Measurements from ENCODE around the gene HRH1.

Gene HRH1

DNA sequence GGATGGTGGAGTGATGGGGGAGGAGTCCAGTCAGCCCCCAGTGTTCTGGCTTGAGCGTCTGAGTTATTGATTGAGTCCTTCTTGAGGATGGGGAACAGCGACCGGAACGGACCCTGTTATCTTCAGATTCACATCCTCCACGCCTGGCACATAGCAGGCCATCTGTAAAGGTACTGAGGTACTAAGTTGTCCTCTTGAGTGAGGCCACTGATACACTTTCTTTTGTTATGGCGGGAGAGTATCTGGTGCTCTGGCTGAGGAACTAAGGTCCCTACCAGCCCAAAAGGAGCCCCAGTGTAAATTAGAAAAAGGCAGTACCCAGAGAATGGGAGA, 16.7 kb upstream of the HRH1 start:
- Histone ChIP-seq H3K4me3 (ENCODE audit: low read depth, low read length) (no peak overlapping the region), H3K27me3 (ENCODE audit: insufficient read depth, low read depth, severe bottlenecking) (no peaks in the 10 kb centered on the region), H3K27ac (no peak overlapping the region), H3K9me3 (ENCODE audit: severe bottlenecking) (no peaks in the 10 kb centered on the region), H3K36me3 (no peaks in the 10 kb centered on the region)
- no peak for DNase-seq
- TF ChIP-seq, protein P1, sequence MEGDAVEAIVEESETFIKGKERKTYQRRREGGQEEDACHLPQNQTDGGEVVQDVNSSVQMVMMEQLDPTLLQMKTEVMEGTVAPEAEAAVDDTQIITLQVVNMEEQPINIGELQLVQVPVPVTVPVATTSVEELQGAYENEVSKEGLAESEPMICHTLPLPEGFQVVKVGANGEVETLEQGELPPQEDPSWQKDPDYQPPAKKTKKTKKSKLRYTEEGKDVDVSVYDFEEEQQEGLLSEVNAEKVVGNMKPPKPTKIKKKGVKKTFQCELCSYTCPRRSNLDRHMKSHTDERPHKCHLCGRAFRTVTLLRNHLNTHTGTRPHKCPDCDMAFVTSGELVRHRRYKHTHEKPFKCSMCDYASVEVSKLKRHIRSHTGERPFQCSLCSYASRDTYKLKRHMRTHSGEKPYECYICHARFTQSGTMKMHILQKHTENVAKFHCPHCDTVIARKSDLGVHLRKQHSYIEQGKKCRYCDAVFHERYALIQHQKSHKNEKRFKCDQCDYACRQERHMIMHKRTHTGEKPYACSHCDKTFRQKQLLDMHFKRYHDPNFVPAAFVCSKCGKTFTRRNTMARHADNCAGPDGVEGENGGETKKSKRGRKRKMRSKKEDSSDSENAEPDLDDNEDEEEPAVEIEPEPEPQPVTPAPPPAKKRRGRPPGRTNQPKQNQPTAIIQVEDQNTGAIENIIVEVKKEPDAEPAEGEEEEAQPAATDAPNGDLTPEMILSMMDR (IDR thresholded peaks at IDR 0.05; ENCODE audit: low read depth, low read length) = no peak

DNA sequence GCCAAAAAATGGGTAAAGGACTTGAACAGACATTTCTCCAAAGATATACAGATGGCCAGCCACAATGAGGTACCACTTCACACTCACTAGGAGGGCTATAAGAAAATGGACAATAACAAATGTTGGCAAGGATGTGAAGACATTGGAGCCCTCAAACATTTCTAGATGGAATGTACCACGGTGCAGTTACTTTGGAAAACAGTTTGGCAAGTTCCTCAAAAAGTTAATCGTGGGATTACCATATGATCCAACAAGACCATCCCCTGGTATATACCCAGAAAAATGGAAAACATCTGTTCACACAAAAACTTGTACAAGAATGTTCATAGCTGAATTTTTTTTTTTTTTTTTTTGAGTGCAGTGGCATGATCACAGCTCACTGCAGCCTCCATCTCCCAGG, 15.9 kb upstream of the HRH1 start:
- no peak overlapping the region for H3K4me3 ChIP-seq (ENCODE audit: low read depth, low read length)
- H3K27me3 ChIP-seq (ENCODE audit: insufficient read depth, low read depth, severe bottlenecking) = no peaks in the 10 kb centered on the region
- H3K9me3 ChIP-seq (ENCODE audit: severe bottlenecking) = no peaks in the 10 kb centered on the region
- DNase-seq = no peak
- no peaks in the 10 kb centered on the region for H3K36me3 ChIP-seq
- no peak overlapping the region for H3K27ac ChIP-seq
- TF ChIP-seq, protein P1 (IDR thresholded peaks at IDR 0.05; ENCODE audit: low read depth, low read length) = no peak

DNA sequence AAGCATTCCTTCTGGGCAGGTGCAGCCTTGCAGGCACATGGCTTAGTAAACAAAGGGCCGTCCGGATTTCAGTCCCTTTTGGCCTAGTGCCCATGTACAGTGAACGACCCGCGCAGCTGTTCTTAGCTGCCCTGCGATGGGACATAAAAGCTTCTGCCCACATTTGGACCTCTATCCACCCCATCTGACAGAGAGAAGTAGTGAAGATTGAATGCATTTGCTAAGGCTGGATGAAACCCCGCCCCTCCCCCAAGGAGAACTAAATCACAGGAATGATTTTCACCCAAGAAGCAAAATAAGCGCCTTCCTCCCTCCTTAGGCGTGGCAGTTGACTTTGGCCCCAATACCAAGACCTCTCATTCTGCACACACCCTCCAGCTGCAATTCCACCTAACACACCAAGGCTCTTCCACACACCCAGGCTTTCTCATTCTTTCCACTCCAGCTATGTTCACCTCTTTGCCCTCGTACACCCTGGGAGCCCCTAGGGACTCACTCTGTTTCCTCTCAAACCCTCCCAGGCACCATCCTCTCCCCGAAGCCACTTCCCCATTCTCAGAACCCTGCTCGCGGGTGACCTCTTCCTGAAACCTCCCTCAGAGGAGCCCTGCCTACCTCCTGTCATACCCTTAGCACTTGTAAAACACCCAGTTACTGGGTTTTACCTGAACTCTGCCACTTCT, 14.1 kb upstream of the HRH1 start:
- H3K27me3 ChIP-seq (ENCODE audit: insufficient read depth, low read depth, severe bottlenecking) = no peaks in the 10 kb centered on the region
- no peaks in the 10 kb centered on the region for H3K9me3 ChIP-seq (ENCODE audit: severe bottlenecking)
- DNase-seq = no peak
- H3K4me3 ChIP-seq (ENCODE audit: low read depth, low read length) = no peak overlapping the region
- H3K36me3 ChIP-seq = no peaks in the 10 kb centered on the region
- TF ChIP-seq, protein P1 (IDR thresholded peaks at IDR 0.05; ENCODE audit: low read depth, low read length) = no peak
- H3K27ac ChIP-seq = no peak overlapping the region

DNA sequence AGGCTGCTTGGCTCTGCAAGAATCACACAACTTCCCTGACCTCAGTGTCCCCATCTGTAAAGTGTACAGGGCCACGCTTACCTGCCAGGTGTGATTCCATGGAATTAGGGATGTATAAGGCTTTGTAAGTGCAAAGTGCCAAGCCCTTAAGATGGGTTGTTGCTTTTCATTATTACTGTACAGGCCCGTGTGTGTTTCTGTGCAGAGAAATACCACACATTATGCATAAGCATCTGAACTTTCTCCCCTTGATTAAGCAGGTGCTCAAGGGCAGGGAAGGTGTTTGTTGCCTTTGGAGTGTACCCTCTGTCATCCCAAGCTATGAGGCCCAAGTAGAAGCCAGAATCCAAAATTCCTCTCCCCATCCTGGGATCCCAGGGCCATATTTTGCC, 13.6 kb upstream of the HRH1 start:
- TF ChIP-seq, protein P1 (IDR thresholded peaks at IDR 0.05; ENCODE audit: low read depth, low read length) = no peak
- Histone ChIP-seq H3K27ac (no peak overlapping the region), H3K4me3 (ENCODE audit: low read depth, low read length) (no peak overlapping the region), H3K9me3 (ENCODE audit: severe bottlenecking) (no peaks in the 10 kb centered on the region), H3K27me3 (ENCODE audit: insufficient read depth, low read depth, severe bottlenecking) (no peaks in the 10 kb centered on the region), H3K36me3 (no peaks in the 10 kb centered on the region)
- no peak for DNase-seq

DNA sequence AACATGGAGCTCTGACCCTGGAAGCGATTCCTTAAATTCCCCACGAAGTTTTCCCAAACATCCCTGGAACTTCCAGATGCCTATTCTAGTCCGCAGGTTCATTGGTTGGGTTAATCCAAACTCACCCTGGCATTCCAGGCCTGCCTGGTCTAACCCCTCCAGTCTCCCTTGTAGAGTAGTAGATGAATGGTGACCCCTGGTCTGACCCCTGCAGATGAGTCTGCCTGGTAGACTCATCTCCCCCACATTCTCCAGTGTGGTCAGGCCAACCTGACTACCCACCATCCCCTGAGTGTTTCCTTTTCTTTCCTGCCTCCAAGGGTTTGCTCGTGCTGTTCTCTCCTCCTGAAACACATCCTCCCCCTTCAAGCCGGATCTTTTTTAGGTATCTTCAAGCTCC, 10.8 kb upstream of the HRH1 start:
- TF ChIP-seq, protein P1 (IDR thresholded peaks at IDR 0.05; ENCODE audit: low read depth, low read length) = no peak
- Histone ChIP-seq H3K4me3 (ENCODE audit: low read depth, low read length) (no peak overlapping the region), H3K36me3 (no peaks in the 10 kb centered on the region), H3K27ac (no peak overlapping the region), H3K27me3 (ENCODE audit: insufficient read depth, low read depth, severe bottlenecking) (no peaks in the 10 kb centered on the region), H3K9me3 (ENCODE audit: severe bottlenecking) (no peaks in the 10 kb centered on the region)
- DNase-seq = no peak

DNA sequence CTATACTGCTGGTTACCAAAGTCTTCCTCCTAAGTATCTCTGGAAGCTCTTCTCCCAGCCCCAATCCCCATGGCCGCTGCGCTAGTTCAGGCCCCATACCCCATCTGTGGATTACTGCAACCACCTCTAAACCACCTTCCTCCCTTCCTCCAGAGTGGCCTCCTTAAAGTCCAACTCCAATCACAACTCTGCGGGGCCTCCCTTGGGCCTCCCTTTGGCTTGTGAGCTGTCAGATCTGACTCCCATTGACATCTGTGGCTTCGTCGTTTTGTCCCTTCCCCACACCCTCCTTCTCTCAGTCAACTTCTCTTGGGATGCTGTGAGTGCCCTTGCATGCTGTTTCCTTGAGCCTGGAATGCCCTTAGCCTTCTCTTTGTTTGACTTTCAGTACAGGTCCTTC, 9.3 kb upstream of the HRH1 start:
- Histone ChIP-seq H3K27me3 (ENCODE audit: insufficient read depth, low read depth, severe bottlenecking) (no peaks in the 10 kb centered on the region), H3K9me3 (ENCODE audit: severe bottlenecking) (no peaks in the 10 kb centered on the region), H3K27ac (no peak overlapping the region), H3K4me3 (ENCODE audit: low read depth, low read length) (no peak overlapping the region), H3K36me3 (no peaks in the 10 kb centered on the region)
- TF ChIP-seq, protein P1 (IDR thresholded peaks at IDR 0.05; ENCODE audit: low read depth, low read length) = no peak
- no peak for DNase-seq
